ENCODE results near the gene ZDHHC13.

ZDHHC13 gene, protein sequence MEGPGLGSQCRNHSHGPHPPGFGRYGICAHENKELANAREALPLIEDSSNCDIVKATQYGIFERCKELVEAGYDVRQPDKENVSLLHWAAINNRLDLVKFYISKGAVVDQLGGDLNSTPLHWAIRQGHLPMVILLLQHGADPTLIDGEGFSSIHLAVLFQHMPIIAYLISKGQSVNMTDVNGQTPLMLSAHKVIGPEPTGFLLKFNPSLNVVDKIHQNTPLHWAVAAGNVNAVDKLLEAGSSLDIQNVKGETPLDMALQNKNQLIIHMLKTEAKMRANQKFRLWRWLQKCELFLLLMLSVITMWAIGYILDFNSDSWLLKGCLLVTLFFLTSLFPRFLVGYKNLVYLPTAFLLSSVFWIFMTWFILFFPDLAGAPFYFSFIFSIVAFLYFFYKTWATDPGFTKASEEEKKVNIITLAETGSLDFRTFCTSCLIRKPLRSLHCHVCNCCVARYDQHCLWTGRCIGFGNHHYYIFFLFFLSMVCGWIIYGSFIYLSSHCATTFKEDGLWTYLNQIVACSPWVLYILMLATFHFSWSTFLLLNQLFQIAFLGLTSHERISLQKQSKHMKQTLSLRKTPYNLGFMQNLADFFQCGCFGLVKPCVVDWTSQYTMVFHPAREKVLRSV

GRCh38 chr11:19116971-19117759 is at the start of gene ZDHHC13:
ZDHHC13 (plus strand) TSS chr11:19117168; CDS start chr11:19117250, 82 bp downstream.
- peak; percentile 75 for DNase-seq

DNA sequence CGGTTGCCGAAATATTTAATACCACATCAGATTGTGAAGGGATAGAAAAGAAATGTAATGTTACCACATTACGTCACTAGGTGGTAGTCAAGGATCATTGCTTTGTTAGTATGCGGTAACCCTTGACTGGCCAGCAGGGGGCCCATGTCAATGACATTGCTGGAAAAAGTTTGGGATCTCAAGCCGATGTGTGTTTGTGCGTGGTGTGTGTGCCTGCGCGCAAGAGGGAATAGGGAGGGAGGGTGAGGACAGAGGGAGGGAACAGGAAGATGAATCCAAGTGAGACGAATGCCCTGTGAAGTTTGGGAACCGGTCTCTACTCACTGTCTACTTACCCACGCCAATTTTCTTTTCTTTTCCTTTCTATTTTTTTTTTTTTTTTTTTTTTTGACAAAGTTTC is 45.7 kb upstream of the ZDHHC13 start:
- peak; percentile 76 for DNase-seq

DNA sequence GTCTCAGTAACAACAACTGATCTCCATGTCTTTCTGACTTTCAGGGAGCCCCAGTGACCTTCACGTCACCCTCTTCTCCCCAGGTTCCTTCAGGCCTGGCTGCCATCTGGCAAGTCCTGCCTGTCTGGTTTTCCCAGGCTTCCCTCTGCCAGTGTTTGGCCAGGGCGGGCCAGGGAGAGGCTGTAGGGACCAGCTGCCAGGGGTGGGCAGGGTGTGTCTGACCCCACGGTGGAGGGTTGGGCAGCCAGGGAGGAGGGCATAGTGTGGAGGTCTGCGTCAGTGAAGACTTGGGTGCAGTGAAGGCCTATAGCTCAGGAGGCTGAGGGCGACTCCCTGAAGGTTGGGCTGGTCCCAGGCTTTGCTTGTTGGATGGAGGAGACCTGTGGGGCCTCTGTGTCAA is 44.5 kb upstream of the ZDHHC13 start:
- no peak for DNase-seq

GRCh38 chr11:19073454-19074415 is 43.2 kb upstream of the ZDHHC13 start:
- no peak for DNase-seq

DNA sequence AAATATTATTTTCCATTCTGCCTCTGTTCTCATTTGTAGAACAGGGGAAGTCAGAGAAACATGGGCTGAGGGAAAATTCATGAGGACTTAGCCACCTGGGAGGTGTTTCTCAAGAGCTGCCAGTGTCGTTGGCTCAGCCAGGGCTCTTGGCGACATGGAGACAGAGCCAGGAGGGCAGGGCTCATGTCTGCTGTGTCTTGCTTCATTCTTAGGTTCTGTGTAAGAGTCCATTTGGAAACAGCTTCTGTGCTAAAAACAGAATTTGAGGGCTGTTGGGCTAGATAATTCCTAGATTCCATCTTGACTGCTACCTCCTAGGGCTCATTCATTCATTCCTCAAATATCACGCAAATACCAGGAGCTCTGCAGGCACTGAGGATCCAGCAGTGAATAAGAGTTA is 41.3 kb upstream of the ZDHHC13 start:
- DNase-seq = no peak

DNA sequence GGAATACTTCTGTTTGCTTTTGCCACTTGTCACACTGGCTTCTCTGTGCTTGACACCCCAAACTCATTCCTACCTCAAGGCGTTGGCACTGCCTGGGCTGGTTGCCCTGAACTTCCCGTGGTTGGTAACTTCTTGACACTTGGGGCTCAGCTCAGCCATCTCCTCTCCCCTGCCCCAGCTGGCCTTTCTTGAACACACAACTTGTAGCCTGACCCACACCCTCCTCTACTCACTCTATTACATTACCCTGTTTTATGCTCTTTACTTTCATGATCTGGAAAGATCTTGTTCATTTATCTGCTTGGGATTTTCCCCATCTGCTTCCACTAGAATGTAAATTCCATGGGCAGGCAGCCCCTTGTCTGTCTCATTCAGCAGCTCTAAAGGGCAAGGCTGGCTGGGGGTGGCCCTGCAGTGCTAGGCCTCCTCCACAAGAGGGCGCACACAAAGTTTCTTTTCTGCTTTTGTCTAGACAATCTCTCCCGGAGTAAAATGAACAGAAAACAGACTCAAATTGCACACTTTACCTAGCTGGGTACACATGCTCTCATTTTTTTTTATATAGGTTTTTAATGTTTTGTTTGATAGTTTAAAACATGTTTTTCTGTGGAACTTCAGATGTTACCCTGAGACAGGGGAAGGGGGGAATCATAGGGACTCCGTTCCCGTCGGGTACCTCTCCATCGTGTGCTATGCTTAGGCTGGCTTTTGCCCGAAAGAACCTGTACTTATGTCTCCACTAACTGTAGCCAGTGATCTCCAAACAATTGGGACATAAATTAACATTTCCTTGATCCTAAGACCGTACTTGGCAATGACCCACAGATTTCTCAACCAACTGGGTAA is 40.0 kb upstream of the ZDHHC13 start:
- peak; percentile 21 for DNase-seq

DNA sequence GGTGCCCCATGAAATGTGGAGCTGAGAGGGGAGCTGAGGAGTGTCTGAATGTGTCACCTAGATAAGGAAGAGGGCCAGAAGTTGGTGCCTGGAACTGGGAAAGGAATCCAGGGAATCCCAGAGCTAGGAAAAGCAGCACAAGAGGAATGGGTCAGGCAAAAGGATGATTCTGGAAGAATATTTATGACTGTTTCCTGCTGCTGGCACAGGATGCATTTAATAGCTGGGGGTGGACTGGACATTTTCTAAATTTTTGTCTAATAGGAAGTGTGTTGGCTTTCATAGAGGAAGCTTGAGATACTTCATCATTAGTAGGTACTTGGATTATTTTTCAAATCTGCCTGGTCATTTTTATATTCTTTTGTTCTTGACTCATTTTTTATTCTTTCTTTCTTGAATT is 39.0 kb upstream of the ZDHHC13 start:
- DNase-seq = no peak

DNA sequence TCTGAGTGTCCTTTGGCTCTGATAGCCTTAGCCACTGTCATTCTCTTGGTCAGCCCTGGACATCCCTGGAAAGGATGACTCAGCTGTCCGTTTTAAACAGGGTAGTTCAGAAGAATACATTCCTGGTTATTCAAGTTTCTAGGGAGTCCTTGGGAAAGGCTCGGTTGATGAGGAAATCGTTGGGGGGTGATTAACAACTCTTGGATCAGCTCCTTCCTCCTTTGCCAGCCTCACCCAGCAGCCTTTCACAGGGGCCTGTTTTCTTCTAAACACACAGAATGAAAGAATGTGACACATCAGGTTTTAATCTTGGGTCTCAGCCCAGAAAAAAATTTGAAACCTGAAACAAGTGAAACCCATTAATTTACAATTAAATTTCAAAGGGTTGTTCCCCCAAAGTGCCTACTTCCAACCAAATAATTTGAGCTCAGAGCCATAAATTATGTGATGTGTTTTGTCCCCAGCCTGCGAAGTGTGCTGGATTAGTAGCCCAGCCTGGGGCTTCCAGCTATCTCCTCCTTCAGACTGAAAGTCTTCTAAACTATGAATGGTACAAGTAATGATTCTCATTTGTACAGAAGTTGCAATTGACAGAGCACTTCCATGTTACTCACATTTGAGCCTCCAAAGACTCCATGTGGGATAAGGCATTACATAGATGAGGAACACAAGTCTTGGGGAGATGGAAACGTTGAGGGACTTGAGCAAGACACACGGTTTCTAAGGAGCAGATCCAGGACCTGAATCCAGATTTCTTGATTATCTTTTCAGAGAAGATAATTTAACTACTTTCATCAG is 37.1 kb upstream of the ZDHHC13 start:
- no peak for DNase-seq

- no peak for DNase-seq
Measured at GRCh38 chr11:19080579-19080993, 36.4 kb upstream of the ZDHHC13 start.

- DNase-seq = no peak
Measured at GRCh38 chr11:19083166-19083565, 33.8 kb upstream of the ZDHHC13 start.

DNA sequence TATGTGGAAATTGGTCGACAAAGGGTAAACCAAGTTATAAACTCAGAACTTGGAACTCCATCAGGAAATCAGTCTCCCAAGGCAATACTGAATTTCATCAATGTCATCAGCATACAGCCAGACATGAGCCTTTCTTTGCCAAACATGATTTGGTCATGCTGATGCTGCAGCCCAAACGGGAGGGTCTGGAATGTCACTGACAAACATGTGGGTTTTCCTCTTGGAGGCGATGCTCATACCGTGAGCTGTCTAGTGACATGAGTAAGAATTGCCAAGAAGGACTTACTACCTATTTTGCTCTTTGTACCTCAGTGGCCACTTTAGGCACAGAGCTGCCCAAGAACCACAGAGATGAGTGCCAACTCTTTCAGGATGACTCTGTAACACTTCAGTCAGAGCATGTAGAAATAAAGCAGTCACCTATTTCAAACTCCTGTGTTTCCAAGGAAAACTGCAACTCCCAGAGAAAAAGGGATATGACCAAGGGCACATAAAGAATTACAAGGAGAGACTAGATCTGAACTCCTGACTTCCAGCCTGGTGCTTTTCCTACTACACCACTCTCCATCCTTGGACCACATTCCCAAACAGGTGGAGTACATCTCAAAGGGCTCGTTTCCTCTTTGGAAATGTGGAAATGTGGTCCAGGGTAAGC is 32.2 kb upstream of the ZDHHC13 start:
- no peak for DNase-seq

DNA sequence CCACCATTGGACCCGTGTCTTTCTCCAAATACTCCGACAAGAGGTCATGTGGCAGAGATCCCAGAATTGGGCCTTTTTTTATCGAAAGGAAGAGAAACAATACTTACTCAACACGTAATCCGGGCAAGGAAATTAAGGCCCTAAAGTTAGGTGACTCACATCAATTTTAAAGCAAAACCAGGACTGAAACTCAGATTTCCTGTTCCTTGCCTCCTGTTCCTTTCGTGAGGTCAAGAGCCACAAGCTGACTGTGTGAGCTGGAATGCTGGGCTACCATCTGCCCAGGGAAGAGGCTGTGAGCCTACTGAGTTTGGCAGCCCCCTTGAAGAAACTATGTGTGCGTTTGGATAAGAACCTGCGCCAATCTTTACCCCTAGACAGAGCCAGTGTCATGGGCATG is 29.3 kb upstream of the ZDHHC13 start:
- no peak for DNase-seq

DNA sequence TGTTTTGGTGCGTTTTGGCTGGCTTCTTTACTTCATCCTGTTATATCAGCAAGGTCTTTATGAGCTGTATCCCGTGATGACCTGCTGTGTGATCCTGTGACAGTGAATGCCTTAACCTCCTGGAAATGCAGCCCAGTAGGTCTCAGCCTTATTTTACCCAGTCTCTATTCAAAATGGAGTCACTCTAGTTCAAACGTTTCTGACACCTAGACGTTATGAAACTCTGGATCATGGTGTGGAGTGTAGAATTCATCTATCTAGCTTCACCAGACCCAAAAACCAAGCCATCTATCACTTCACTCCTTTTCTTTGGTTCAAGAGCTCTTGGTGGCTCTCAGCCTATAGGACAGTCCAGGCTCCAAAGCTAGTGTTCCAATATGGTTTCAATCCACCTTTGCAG is 28.2 kb upstream of the ZDHHC13 start:
- DNase-seq = no peak

- no peak for DNase-seq
Measured at GRCh38 chr11:19089421-19089820, 27.5 kb upstream of the ZDHHC13 start.

DNA sequence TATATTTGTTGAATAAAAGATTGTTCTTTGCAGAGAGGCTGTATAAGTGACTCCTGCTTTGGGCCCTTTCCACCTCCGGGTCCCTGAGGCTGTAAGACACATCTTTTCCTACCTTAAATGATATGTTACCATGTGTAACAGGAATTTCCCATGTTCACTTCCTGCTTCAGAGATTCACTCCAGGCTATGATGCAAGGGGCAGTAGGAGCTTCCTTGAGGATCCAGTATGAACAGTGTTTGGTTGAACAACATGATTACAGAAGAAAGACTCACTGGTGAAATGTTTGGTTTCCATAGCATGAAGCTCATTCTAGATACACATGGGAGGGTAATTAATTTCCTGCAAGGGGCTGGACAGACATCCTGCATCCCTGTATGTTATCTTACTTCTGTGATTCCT is 25.6 kb upstream of the ZDHHC13 start:
- no peak for DNase-seq

GRCh38 chr11:19092342-19092741 is 24.6 kb upstream of the ZDHHC13 start:
- no peak for DNase-seq

- no peak for DNase-seq
Measured at GRCh38 chr11:19092850-19093249, 24.1 kb upstream of the ZDHHC13 start.

- DNase-seq = peak; percentile 1
Measured at GRCh38 chr11:19093976-19094375, 23.0 kb upstream of the ZDHHC13 start.

DNA sequence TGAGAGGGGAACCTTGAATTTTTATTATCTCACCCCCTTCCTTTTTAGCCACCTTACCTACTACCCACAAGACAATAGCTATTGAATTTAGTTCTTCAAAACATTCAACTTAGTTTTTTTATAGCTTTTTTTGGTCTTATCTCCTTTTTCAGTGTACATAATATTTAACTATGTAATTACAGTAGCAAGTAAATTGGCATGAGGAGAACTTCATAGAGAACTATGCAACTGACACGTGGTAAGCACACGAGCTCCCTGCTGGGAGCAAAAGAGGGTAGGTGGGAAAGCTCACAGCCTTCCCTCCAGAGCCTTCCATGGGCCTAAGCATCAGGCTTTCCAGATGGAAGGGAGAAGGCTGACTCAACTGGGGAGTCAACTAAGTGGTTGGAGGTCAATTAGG is 22.1 kb upstream of the ZDHHC13 start:
- no peak for DNase-seq

GRCh38 chr11:19099093-19099492 is 17.9 kb upstream of the ZDHHC13 start:
- DNase-seq = no peak
